Karpas-422 (cell line): ENCODE data around the gene MAP2K1. TPM values are rescaled to one million over a fixed set of nuclear protein-coding genes. Genes with fewer than 3 reads are reported as not detected.

Experiments used
- DNase-seq: peaks from one replicate; pipeline ENCODE4 v3.0.0-alpha.2; 2015
- H2AFZ ChIP-seq: fragments of 200-600 bp; sonication (generic); 2 replicates; pipeline ENCODE4 v1.6.1; 2014; ENCODE audit warnings: antibody characterized with exemption, low read length, mixed read lengths
- H3K27ac ChIP-seq: fragments of 200-600 bp; sonication (generic); 2 replicates; pipeline ENCODE4 v1.5.1; 2014; ENCODE audit warnings: mild to moderate bottlenecking, low read length, moderate library complexity
- H3K27me3 ChIP-seq: fragments of 200-600 bp; sonication (generic); 2 replicates; pipeline ENCODE4 v1.6.1; 2014; ENCODE audit warnings: low read length, mixed read lengths
- H3K36me3 ChIP-seq: fragments of 200-600 bp; sonication (generic); 2 replicates; pipeline ENCODE4 v1.6.1; 2014; ENCODE audit warnings: low read length, mixed read lengths; ENCODE audit not compliant: insufficient read depth
- H3K4me1 ChIP-seq: fragments of 200-600 bp; sonication (generic); 2 replicates; pipeline ENCODE4 v1.6.1; 2014; ENCODE audit warnings: mild to moderate bottlenecking, low read length, mixed read lengths
- H3K4me2 ChIP-seq: fragments of 200-600 bp; sonication (generic); 2 replicates; pipeline ENCODE4 v1.6.1; 2014; ENCODE audit warnings: low read length, low read depth, mild to moderate bottlenecking; ENCODE audit not compliant: poor library complexity, severe bottlenecking
- H3K4me3 ChIP-seq: fragments of 200-600 bp; sonication (generic); 2 replicates; pipeline ENCODE4 v1.5.1; 2014; ENCODE audit warnings: mild to moderate bottlenecking, antibody characterized with exemption, low read length, mixed read lengths
- H3K79me2 ChIP-seq: fragments of 200-600 bp; sonication (generic); 2 replicates; pipeline ENCODE4 v1.6.1; 2014; ENCODE audit warnings: mild to moderate bottlenecking, low read length, mixed read lengths
- H3K9ac ChIP-seq: fragments of 200-600 bp; sonication (generic); 2 replicates; pipeline ENCODE4 v1.6.0; 2014; ENCODE audit warnings: low read length
- H3K9me2 ChIP-seq: fragments of 200-600 bp; sonication (generic), shearing (Covaris generic); replicated peaks from 2 replicates; pipeline ENCODE4 v1.6.0; 2014; ENCODE audit warnings: mild to moderate bottlenecking, low read length, moderate library complexity; ENCODE audit not compliant: insufficient read depth
- H3K9me3 ChIP-seq: fragments of 300-700, 200-600 bp; sonication (generic); 2 replicates; pipeline ENCODE4 v1.6.1; 2014; ENCODE audit warnings: low read length, mixed read lengths
- H4K20me1 ChIP-seq: fragments of 200-600 bp; sonication (generic); 2 replicates; pipeline ENCODE4 v1.6.1; 2014; ENCODE audit warnings: mild to moderate bottlenecking, antibody characterized with exemption, low read length, low read depth; ENCODE audit not compliant: insufficient read depth
- total RNA-seq: library from RNA; depleted of rRNA; stranded (reverse); fragments of >200 nt; shearing (Covaris generic); gene quantifications from 2 replicates; pipeline ENCODE4 v1.2.3, GENCODE V29; 2014; ENCODE audit warnings: low replicate concordance

Gene MAP2K1
- total RNA-seq, 1 experiment from 2014 or later = 46.6 TPM

DNA sequence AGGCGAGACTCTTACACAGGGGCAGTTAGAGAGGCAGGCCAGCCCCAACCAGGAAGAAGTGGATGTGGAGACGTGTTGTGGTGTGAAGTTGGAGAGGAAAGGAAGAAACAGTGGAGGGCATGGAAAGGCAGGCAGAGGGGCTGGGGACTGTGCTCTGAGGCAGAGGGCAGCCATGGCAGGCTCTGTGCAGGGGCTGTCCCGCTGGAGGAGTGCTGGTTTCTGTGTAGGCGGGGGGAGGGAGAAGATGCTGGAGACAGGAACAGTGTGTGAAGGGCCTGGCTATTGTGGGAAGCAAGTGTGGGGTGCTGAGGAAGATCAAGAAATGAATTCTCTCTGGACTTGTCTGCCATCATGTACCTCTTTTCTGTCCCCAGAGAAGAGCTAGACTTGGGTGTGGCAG, 89.8 kb downstream of the MAP2K1 start:
- Histone ChIP-seq H3K27me3 (no peaks in the 10 kb centered on the region), H3K9me3 (no peaks in the 10 kb centered on the region), H3K9me2 (no peaks in the 10 kb centered on the region), H3K9ac (no peak overlapping the region), H3K4me2 (no peak overlapping the region), H3K27ac (no peak overlapping the region), H3K4me3 (no peak overlapping the region), H3K79me2 (peaks cover 64% of the 10 kb centered on the region), H3K4me1 (no peaks in the 10 kb centered on the region), H4K20me1 (no peaks in the 10 kb centered on the region), H2AFZ (no peak overlapping the region), H3K36me3 (no peaks in the 10 kb centered on the region)
- DNase-seq = no peak

DNA sequence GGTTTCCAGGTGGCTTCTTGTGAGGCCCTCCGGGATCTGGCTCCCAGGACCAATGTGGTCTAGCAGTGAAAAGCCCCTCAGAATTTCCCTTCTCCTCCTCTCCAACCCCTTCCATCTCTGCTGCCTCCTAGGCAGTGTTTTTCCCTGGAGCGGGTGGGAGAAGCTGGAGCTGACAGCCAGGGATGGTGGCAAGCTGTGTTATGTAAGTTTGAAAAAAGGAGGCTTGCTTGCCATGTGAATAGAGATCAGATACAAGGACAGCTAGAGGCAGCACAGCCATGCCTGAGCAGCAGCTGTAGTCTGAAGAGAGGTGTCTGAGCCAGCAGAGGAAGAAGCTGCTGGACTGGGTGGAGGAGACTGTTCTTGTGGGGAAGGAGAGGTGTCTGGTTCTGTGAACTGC, 90.3 kb downstream of the MAP2K1 start:
- Histone ChIP-seq H3K4me2 (no peak overlapping the region), H3K27ac (no peak overlapping the region), H3K9me2 (no peaks in the 10 kb centered on the region), H3K79me2 (peaks cover 64% of the 10 kb centered on the region), H3K36me3 (no peaks in the 10 kb centered on the region), H4K20me1 (no peaks in the 10 kb centered on the region), H2AFZ (no peak overlapping the region), H3K27me3 (no peaks in the 10 kb centered on the region), H3K9ac (no peak overlapping the region), H3K4me3 (no peak overlapping the region), H3K4me1 (no peaks in the 10 kb centered on the region), H3K9me3 (no peaks in the 10 kb centered on the region)
- no peak for DNase-seq

DNA sequence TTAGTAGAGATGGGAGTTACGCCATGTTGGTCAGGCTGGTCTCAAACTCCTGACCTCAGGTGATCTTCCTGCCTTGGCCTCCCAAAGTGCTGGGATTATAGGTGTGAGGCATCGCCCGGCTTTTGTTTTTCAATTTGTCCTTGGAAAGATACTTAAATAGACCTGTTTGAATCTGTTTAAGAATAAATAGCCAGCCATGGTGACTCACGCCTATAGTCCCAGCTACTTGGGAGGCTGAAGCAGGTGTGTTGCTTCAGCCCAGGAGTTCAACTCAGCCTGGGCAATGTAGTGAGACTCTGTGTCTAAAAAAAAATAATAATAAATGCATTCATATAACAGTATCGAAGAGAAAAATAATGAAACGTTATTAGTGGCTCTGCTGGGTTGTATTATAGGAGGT, 93.6 kb downstream of the MAP2K1 start:
- no peaks in the 10 kb centered on the region for H3K4me1 ChIP-seq
- no peaks in the 10 kb centered on the region for H3K9me2 ChIP-seq
- no peaks in the 10 kb centered on the region for H4K20me1 ChIP-seq
- H3K4me3 ChIP-seq = no peak overlapping the region
- no peaks in the 10 kb centered on the region for H3K27me3 ChIP-seq
- H3K79me2 ChIP-seq = peaks cover 39% of the 10 kb centered on the region
- H3K27ac ChIP-seq = no peak overlapping the region
- H3K36me3 ChIP-seq = no peaks in the 10 kb centered on the region
- no peak overlapping the region for H3K4me2 ChIP-seq
- no peaks in the 10 kb centered on the region for H3K9me3 ChIP-seq
- no peak overlapping the region for H2AFZ ChIP-seq
- no peak overlapping the region for H3K9ac ChIP-seq
- DNase-seq = no peak

GRCh38 chr15:66481107-66481856, 94.6 kb downstream of the MAP2K1 start:
- no peak overlapping the region for H3K27ac ChIP-seq
- H2AFZ ChIP-seq = no peak overlapping the region
- H3K4me2 ChIP-seq = no peak overlapping the region
- DNase-seq = no peak
- no peak overlapping the region for H3K4me3 ChIP-seq
- no peaks in the 10 kb centered on the region for H3K9me3 ChIP-seq
- H3K9me2 ChIP-seq = no peaks in the 10 kb centered on the region
- no peak overlapping the region for H3K9ac ChIP-seq
- H3K79me2 ChIP-seq = peaks cover 29% of the 10 kb centered on the region
- H3K27me3 ChIP-seq = no peaks in the 10 kb centered on the region
- H3K36me3 ChIP-seq = no peaks in the 10 kb centered on the region; the same call in 1 of the 2 replicates
- no peaks in the 10 kb centered on the region for H3K4me1 ChIP-seq
- no peaks in the 10 kb centered on the region for H4K20me1 ChIP-seq

GRCh38 chr15:66482539-66482938, 95.8 kb downstream of the MAP2K1 start:
- Histone ChIP-seq H4K20me1 (no peaks in the 10 kb centered on the region), H3K4me2 (no peak overlapping the region), H3K9me3 (no peaks in the 10 kb centered on the region), H2AFZ (no peak overlapping the region), H3K79me2 (peaks cover 19% of the 10 kb centered on the region), H3K27ac (no peak overlapping the region), H3K4me3 (no peak overlapping the region), H3K27me3 (no peaks in the 10 kb centered on the region), H3K36me3 (peaks cover 3% of the 10 kb centered on the region; the same call in 1 of the 2 replicates), H3K9me2 (no peaks in the 10 kb centered on the region), H3K4me1 (no peaks in the 10 kb centered on the region), H3K9ac (no peak overlapping the region)
- DNase-seq = no peak

DNA sequence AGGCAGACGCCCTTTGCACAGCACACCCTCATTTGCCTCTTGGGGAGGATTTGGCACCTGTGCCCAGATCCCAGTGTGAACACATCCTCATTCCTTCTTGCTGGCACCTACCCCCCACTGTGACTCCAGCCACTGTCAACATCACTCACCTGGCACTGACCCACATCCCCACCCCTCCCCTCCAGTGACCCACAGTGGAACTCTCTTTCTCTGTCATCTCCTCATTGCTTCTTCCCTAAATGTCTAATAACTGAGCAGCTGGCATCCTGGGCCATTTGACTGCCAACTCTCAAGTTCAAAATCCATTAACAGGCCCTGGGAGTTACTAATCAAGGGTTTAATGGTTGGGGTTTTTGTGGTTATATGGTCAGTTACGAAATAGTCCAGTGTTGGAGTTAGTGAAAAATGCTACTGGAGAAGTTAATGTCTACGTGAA, 96.4 kb downstream of the MAP2K1 start:
- Histone ChIP-seq H3K79me2 (peaks cover 15% of the 10 kb centered on the region; the same call in 1 of the 2 replicates), H3K9me3 (no peaks in the 10 kb centered on the region), H4K20me1 (no peaks in the 10 kb centered on the region), H3K4me2 (no peak overlapping the region), H3K9ac (no peak overlapping the region), H3K4me3 (no peak overlapping the region), H2AFZ (no peak overlapping the region), H3K4me1 (no peaks in the 10 kb centered on the region), H3K27me3 (no peaks in the 10 kb centered on the region), H3K36me3 (peaks cover 8% of the 10 kb centered on the region; the same call in 1 of the 2 replicates), H3K9me2 (no peaks in the 10 kb centered on the region), H3K27ac (no peak overlapping the region)
- DNase-seq = no peak

- H2AFZ ChIP-seq = no peak overlapping the region
- peaks cover 12% of the 10 kb centered on the region; the same call in 1 of the 2 replicates for H3K79me2 ChIP-seq
- DNase-seq = no peak
- H3K36me3 ChIP-seq = peaks cover 12% of the 10 kb centered on the region; the same call in 1 of the 2 replicates
- no peaks in the 10 kb centered on the region for H3K9me3 ChIP-seq
- H3K4me1 ChIP-seq = no peaks in the 10 kb centered on the region
- H3K27me3 ChIP-seq = no peaks in the 10 kb centered on the region
- H3K4me3 ChIP-seq = no peak overlapping the region
- H4K20me1 ChIP-seq = no peaks in the 10 kb centered on the region
- H3K9me2 ChIP-seq = no peaks in the 10 kb centered on the region
- no peak overlapping the region for H3K4me2 ChIP-seq
- no peak overlapping the region for H3K27ac ChIP-seq
- no peak overlapping the region for H3K9ac ChIP-seq
Observed at GRCh38 chr15:66484539-66485112, 97.9 kb downstream of the MAP2K1 start.

DNA sequence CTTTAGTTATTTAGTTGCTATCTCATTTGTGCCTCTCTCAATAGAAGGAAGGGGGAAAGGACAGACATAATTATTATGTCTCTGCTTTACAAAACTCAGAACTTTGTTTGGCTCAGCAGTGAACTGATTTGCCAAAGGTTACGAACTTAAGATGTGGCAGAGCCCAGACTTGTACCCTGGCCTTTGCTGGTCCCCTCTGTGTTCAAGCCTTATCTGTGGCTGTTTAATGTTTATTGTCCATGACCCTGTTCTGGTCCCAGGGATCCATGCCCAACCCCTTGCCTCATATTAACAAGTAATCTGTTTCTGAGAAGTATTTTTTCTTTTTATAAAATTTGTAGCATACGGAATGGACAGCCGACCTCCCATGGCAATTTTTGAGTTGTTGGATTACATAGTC, 100.2 kb downstream of the MAP2K1 start:
- Histone ChIP-seq H3K9me2 (no peaks in the 10 kb centered on the region), H3K4me1 (no peaks in the 10 kb centered on the region), H3K4me2 (no peak overlapping the region), H3K9ac (no peak overlapping the region), H2AFZ (no peak overlapping the region), H4K20me1 (no peaks in the 10 kb centered on the region), H3K36me3 (peaks cover 17% of the 10 kb centered on the region; the same call in 1 of the 2 replicates), H3K9me3 (no peaks in the 10 kb centered on the region), H3K27me3 (no peaks in the 10 kb centered on the region), H3K4me3 (no peak overlapping the region), H3K27ac (no peak overlapping the region), H3K79me2 (0 out of 2 replicates have a peak, but pooled peaks cover 4% of the 10 kb centered on the region)
- DNase-seq = no peak
